Liver (tissue), 2 donors: Measurements from ENCODE around the gene ALG12.

Experiments
- CTCF ChIP-seq: fragments of 150-350 bp; IDR thresholded peaks from 2 replicates; pipeline ENCODE4 v1.5.1; 2017; ENCODE audit warnings: improper control_type of control experiment, low read depth, low read length; ENCODE audit not compliant: missing input control
- MAX ChIP-seq: IDR thresholded peaks from 2 replicates; pipeline ENCODE4 v1.6.1; 2016; ENCODE audit warnings: antibody characterized with exemption
- donor health status: healthy.

DNA sequence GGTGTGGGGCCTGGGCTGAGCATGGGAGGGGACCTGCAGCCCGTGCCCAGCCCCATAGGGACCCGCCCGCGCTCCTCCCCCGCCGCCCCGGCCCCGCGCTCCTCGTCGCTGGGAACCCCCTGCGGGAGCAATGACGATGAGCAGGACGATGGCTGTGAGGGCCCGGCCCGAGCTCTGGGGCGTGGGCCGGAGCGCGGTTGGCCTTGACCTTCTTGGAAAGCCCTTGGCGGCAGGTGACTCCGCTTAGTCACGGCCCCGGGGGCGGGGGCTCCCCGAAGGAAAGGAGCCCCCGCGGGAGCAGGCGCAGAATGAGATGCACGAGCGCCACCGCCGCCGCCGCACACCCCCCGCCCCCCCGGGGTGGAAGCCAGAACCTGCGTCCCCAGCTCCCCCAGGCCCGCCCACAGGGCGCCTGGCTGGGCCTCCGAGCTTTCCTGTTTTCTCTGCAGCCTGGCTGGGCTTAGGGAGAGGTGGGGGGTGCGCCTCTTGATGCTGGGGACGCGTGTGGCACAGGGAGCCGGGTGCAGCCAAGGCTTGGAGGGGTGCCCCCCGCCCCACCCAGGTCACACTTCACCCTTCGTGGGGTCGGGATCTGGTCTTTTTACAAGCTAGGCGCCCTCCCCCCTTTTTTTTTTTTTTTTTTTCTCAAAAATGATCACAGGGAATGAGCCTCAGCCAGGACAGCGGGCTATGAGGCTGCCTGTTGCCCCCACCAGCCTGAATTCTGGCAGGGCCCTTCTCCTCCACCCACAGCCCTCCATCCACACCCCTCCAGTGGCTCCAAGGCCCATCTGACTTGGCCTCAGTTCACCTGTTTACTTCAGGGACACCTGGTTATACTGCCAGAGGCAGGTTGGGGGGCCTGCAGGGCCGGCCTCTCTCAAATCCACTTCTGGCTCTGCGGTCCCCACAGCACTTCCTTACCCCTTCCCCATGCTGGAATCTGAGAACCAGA, 18.1 kb upstream of the ALG12 start:
- TF ChIP-seq MAX, result no peak
- TF ChIP-seq CTCF, result no peak
